MM.1S (cell line): ENCODE measurements around the gene CACNG3.

Experiments used
- DNase-seq: peaks from one replicate; pipeline ENCODE4 v3.0.0-alpha.2; 2015
- H2AFZ ChIP-seq: fragments of 300-600 bp; sonication (generic); 2 replicates; pipeline ENCODE4 v1.6.0; 2016; ENCODE audit warnings: antibody characterized with exemption, low read length
- H3F3A ChIP-seq: fragments of 300-600 bp; sonication (generic); 2 replicates; pipeline ENCODE4 v1.6.1; 2016; ENCODE audit warnings: mild to moderate bottlenecking, antibody characterized with exemption, low read length, moderate library complexity, mixed read lengths; ENCODE audit not compliant: insufficient read depth
- H3K27ac ChIP-seq: fragments of 300-600 bp; sonication (generic); 2 replicates; pipeline ENCODE4 v1.5.1; 2016; ENCODE audit warnings: mild to moderate bottlenecking, low read length
- H3K27me3 ChIP-seq: fragments of 300-600 bp; sonication (generic); replicated peaks from 2 replicates; pipeline ENCODE4 v1.6.0; 2016; ENCODE audit warnings: low read length; ENCODE audit not compliant: insufficient read depth
- H3K36me3 ChIP-seq: fragments of 300-600 bp; sonication (generic); replicated peaks from 2 replicates; pipeline ENCODE4 v1.6.1; 2016; ENCODE audit warnings: mild to moderate bottlenecking, low read length, mixed read lengths; ENCODE audit not compliant: insufficient read depth
- H3K4me1 ChIP-seq: fragments of 300-600 bp; sonication (generic); 2 replicates; pipeline ENCODE4 v1.6.1; 2016; ENCODE audit warnings: low read length, mixed read lengths
- H3K4me2 ChIP-seq: fragments of 300-600 bp; sonication (generic); 2 replicates; pipeline ENCODE4 v1.6.0; 2016; ENCODE audit warnings: low read depth, low read length
- H3K4me3 ChIP-seq: fragments of 300-600 bp; sonication (generic); 2 replicates; pipeline ENCODE4 v1.5.1; 2016; ENCODE audit warnings: low read length, mixed read lengths
- H3K79me2 ChIP-seq: fragments of 300-600 bp; sonication (generic); 2 replicates; pipeline ENCODE4 v1.6.1; 2016; ENCODE audit warnings: mixed run types, low read length, mixed read lengths
- H3K9ac ChIP-seq: fragments of 300-600 bp; sonication (generic); 2 replicates; pipeline ENCODE4 v1.6.1; 2016; ENCODE audit warnings: low read length, mixed read lengths
- H3K9me2 ChIP-seq: fragments of 300-600 bp; sonication (generic); replicated peaks from 2 replicates; pipeline ENCODE4 v1.6.1; 2016; ENCODE audit warnings: mild to moderate bottlenecking, low read length, mixed read lengths; ENCODE audit not compliant: insufficient read depth
- H3K9me3 ChIP-seq: fragments of 300-600 bp; sonication (generic); replicated peaks from 2 replicates; pipeline ENCODE4 v1.6.1; 2016; ENCODE audit warnings: mild to moderate bottlenecking, low read length, mixed read lengths; ENCODE audit not compliant: insufficient read depth
- H4K20me1 ChIP-seq: fragments of 300-600 bp; sonication (generic); 2 replicates; pipeline ENCODE4 v1.6.1; 2016; ENCODE audit warnings: mild to moderate bottlenecking, low read length, moderate library complexity, mixed read lengths; ENCODE audit not compliant: insufficient read depth
- EZH2 ChIP-seq: fragments of 300-600 bp; sonication (generic); optimal IDR thresholded peaks from 2 replicates; pipeline ENCODE3; 2017; ENCODE audit warnings: low read depth, mild to moderate bottlenecking, antibody characterized with exemption, low read length, mixed read lengths
- EZH2phosphoT487 ChIP-seq: fragments of 300-600 bp; sonication (generic); IDR thresholded peaks from 2 replicates; pipeline ENCODE4 v1.6.1; 2018; ENCODE audit warnings: antibody characterized with exemption, low read length
- TF ChIP-seq, protein P1 (sequence below): fragments of 300-600 bp; sonication (generic); IDR thresholded peaks from 2 replicates; pipeline ENCODE4 v1.5.1; 2016; ENCODE audit warnings: antibody characterized with exemption, low read length, mixed read lengths

Gene CACNG3

DNA sequence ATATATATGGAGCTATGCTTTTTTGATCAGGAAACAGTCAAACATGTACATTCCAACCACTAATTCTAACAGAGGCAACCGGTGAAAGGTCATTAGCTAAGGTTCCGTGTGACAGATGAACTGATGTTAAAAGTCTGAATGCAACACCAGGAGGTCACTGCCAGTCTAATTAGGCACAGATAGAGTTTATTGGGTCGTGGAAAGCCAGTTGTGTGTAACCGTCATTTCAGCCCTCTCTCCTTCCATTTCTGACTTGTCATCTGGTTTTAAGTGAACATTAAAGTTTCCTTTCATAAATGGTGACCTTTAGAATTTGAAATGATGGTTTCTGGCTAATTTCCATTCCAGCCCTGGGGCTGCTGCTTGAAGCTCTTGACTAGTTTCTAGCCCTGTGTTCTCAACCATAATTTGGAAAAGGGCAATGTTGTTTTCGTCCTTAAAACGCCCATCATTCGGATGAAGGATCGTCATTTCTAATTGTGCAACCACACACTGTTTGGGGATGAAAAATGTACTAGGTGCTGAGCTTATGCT lies 23.9 kb downstream of the CACNG3 start:
- no peak overlapping the region for H3K4me3 ChIP-seq
- TF ChIP-seq EZH2phosphoT487 = no peak
- TF ChIP-seq, protein P1, sequence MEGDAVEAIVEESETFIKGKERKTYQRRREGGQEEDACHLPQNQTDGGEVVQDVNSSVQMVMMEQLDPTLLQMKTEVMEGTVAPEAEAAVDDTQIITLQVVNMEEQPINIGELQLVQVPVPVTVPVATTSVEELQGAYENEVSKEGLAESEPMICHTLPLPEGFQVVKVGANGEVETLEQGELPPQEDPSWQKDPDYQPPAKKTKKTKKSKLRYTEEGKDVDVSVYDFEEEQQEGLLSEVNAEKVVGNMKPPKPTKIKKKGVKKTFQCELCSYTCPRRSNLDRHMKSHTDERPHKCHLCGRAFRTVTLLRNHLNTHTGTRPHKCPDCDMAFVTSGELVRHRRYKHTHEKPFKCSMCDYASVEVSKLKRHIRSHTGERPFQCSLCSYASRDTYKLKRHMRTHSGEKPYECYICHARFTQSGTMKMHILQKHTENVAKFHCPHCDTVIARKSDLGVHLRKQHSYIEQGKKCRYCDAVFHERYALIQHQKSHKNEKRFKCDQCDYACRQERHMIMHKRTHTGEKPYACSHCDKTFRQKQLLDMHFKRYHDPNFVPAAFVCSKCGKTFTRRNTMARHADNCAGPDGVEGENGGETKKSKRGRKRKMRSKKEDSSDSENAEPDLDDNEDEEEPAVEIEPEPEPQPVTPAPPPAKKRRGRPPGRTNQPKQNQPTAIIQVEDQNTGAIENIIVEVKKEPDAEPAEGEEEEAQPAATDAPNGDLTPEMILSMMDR = no peak
- TF ChIP-seq EZH2 = no peak
- no peaks in the 10 kb centered on the region for H3K27me3 ChIP-seq
- no peaks in the 10 kb centered on the region for H3F3A ChIP-seq
- no peaks in the 10 kb centered on the region for H3K4me1 ChIP-seq
- no peak overlapping the region for H3K4me2 ChIP-seq
- no peak overlapping the region for H2AFZ ChIP-seq
- no peak overlapping the region for H3K9ac ChIP-seq
- H3K79me2 ChIP-seq = no peaks in the 10 kb centered on the region
- H3K9me3 ChIP-seq = no peaks in the 10 kb centered on the region
- no peak for DNase-seq
- H4K20me1 ChIP-seq = no peaks in the 10 kb centered on the region
- no peaks in the 10 kb centered on the region for H3K36me3 ChIP-seq
- no peak overlapping the region for H3K27ac ChIP-seq
- H3K9me2 ChIP-seq = no peaks in the 10 kb centered on the region

DNA sequence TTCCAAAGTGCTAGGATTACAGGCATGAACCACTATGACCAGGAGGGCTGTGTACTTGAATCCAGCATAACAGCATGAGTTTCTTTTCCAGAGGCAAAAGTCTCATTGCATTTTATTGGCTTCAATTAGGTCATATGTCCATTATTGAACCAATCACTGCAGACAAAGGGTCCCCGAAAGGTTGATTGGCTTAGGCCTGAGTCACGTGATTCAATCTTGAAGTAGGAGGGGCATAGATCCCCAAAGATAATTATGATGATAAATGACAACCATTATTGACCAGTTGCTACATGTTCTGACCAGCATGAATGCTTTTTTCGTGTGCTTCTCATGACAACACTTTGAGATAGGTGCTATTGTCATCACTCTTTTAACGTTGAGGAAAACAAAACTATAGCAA lies 25.3 kb downstream of the CACNG3 start:
- no peaks in the 10 kb centered on the region for H3K36me3 ChIP-seq
- H3K4me1 ChIP-seq = no peaks in the 10 kb centered on the region
- H3F3A ChIP-seq = no peaks in the 10 kb centered on the region
- H3K9me3 ChIP-seq = no peaks in the 10 kb centered on the region
- H2AFZ ChIP-seq = no peak overlapping the region
- H3K79me2 ChIP-seq = no peaks in the 10 kb centered on the region
- no peak overlapping the region for H3K4me3 ChIP-seq
- H3K9me2 ChIP-seq = no peaks in the 10 kb centered on the region
- no peak overlapping the region for H3K27ac ChIP-seq
- no peaks in the 10 kb centered on the region for H3K27me3 ChIP-seq
- H3K9ac ChIP-seq = no peak overlapping the region
- no peak for DNase-seq
- H4K20me1 ChIP-seq = no peaks in the 10 kb centered on the region
- no peak overlapping the region for H3K4me2 ChIP-seq
- TF ChIP-seq, protein P1 = no peak
- TF ChIP-seq EZH2 = no peak
- no peak for TF ChIP-seq EZH2phosphoT487

DNA sequence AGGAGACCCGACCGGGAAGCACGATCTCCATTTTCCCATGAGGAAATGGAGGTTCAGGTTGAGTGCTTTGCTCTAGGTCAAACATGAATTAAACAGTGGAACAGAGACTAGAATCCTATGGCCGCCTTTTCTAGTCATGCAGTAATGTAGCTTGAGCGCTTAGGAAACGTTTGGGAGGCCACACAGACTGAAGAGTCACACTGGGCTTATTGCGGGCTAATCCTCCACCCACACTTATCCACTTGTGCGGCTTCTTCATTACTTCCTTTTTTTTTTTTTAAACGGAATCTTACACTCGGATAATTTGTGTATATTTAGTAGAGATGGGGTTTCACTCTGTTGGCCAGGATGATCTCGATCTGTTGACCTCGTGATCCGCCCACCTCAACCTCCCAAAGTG lies 26.0 kb downstream of the CACNG3 start:
- Histone ChIP-seq H3F3A (no peaks in the 10 kb centered on the region), H3K36me3 (no peaks in the 10 kb centered on the region), H3K4me1 (no peaks in the 10 kb centered on the region), H3K9me3 (no peaks in the 10 kb centered on the region), H3K4me2 (no peak overlapping the region), H3K27me3 (no peaks in the 10 kb centered on the region), H4K20me1 (no peaks in the 10 kb centered on the region), H3K79me2 (no peaks in the 10 kb centered on the region), H3K4me3 (no peak overlapping the region), H2AFZ (no peak overlapping the region), H3K9me2 (no peaks in the 10 kb centered on the region), H3K27ac (no peak overlapping the region), H3K9ac (no peak overlapping the region)
- no peak for DNase-seq
- TF ChIP-seq, protein P1 = no peak
- TF ChIP-seq EZH2 (no peak), EZH2phosphoT487 (no peak)
